Mucosa of descending colon (tissue), 3 donors: ENCODE measurements around the gene BNC2. TPM values are rescaled to one million over a fixed set of nuclear protein-coding genes. Genes with fewer than 3 reads are reported as not detected.

ENCODE experiments used
- ATAC-seq: fragments of 200-7000 bp; cut with Tn5 transposase; one replicate; pipeline ENCODE4 v1.9.1; 2020; ENCODE audit warnings: mild to moderate bottlenecking, moderate library complexity
- DNase-seq, 3 donors: peaks; one replicate each; pipeline ENCODE4 v3.0.0-alpha.2; 2020
- H3K36me3 ChIP-seq: fragments of 200-600 bp; one replicate; pipeline ENCODE4 v1.8.0; 2021; ENCODE audit warnings: low read depth, mild to moderate bottlenecking
- H3K4me1 ChIP-seq: fragments of 200-600 bp; one replicate; pipeline ENCODE4 v1.8.0; 2021; ENCODE audit warnings: low read depth, mild to moderate bottlenecking
- H3K4me3 ChIP-seq: fragments of 200-600 bp; one replicate; pipeline ENCODE4 v1.8.0; 2021; ENCODE audit warnings: mild to moderate bottlenecking
- H3K9me3 ChIP-seq: fragments of 200-600 bp; one replicate; pipeline ENCODE4 v1.8.0; 2021; ENCODE audit warnings: mild to moderate bottlenecking
- CTCF ChIP-seq: fragments of 200-600 bp; IDR thresholded peaks from one replicate; pipeline ENCODE4 v1.8.0; 2022; ENCODE audit warnings: antibody characterized with exemption, mild to moderate bottlenecking
- intact Hi-C, 2 donors: fragments of 100-400 bp; cut with DNase I in 1 of 2; cut with micrococcal nuclease in 1 of 2; formaldehyde crosslinking; loops; one replicate each; pipeline versions ENCODE4 v1.11.0 to v1.11.1; 2022; cut with DNase I, micrococcal nuclease
- total RNA-seq, 3 donors: library from RNA; stranded (reverse); fragmentation: NEBNext Ultra II Directional in 2 of 3; extraction: Animal tissue kit (Norgen Biotek cat#: 25700) in 2 of 3; gene quantifications; one replicate each; pipeline versions ENCODE4 v1.2.1 to v1.2.4, GENCODE V29; 2021 to 2023
- donor health status: DM: no; HTN: no; CAD: no; lungs with moderate emphysema.
- donor health status: DM: no; HTN: no; CAD: no.
- donor health status: DM: no; HTN: yes; CAD: no.

BNC2 gene
- total RNA-seq, 3 donors from 2014 or later: 8.2 to 192 (median 12.0) TPM

DNA sequence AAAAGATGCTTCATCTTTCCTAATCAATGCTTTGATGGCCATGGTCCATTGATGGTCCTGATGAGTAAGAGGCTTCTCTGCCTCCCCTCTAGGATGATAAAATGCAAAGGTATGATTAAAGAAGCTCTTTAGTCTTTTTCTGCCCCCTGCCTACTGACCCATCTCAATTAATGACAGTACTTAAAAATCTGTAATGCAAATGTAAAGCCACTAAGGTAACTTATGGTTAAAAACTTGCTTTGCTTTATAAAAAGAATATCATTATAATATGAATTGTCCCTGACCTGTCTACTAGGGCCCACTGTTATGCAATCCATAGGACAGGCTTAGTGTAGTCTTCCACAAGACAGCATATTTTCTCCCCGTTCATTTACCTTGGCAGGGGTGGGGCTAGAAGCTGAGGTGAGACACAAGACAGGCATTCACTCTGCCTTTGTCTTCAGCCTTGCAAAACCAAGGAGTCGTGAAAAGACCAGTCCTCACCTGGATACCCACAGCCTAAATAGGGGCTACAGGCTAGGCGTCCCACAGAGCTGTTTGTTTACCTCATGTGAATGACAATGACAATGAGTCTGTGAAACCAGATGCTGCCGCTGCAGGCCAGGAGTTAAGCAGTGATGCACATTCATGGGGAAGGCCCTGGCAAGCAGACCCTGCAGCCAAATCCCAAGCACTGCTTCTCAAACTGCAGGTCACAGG lies 60.4 kb downstream of the BNC2 start:
- TF ChIP-seq CTCF: no peak
- intact Hi-C loops: no loop called here
- H3K4me3 ChIP-seq: no peak overlapping the region
- no peaks in the 10 kb centered on the region for H3K36me3 ChIP-seq
- no peaks in the 10 kb centered on the region for H3K4me1 ChIP-seq
- H3K9me3 ChIP-seq: no peaks in the 10 kb centered on the region
- ATAC-seq (no peak), DNase-seq (no peak)

DNA sequence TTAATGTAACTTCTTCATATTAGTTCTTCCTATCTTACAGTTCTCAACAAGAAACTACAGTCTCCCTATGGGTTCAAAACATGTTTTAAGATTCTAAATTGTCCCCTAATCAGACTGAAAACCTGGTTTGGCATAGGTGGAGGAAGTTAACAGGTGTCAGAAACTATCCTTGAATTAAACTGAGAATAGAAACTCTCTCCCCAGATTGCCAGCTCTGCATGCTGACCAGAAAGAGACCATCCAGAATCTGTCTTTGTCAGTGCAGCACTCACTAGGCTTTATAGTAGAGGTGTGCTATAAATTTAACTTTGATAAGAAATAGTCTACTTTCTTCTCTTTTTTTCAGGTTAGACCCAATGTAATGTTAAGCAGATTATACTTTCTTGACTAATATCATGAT lies 63.8 kb downstream of the BNC2 start:
- H3K4me1 ChIP-seq: no peaks in the 10 kb centered on the region
- intact Hi-C loops: no loop called here
- no peaks in the 10 kb centered on the region for H3K36me3 ChIP-seq
- ATAC-seq (no peak), DNase-seq (no peak)
- no peak overlapping the region for H3K4me3 ChIP-seq
- no peak for TF ChIP-seq CTCF
- no peaks in the 10 kb centered on the region for H3K9me3 ChIP-seq

- no peaks in the 10 kb centered on the region for H3K36me3 ChIP-seq
- TF ChIP-seq CTCF: no peak
- intact Hi-C loops: no loop called here
- H3K4me1 ChIP-seq: no peaks in the 10 kb centered on the region
- H3K9me3 ChIP-seq: no peaks in the 10 kb centered on the region
- no peak overlapping the region for H3K4me3 ChIP-seq
- ATAC-seq (no peak), DNase-seq (no peak)
Measured at GRCh38 chr9:16803648-16804047, 66.8 kb downstream of the BNC2 start.

DNA sequence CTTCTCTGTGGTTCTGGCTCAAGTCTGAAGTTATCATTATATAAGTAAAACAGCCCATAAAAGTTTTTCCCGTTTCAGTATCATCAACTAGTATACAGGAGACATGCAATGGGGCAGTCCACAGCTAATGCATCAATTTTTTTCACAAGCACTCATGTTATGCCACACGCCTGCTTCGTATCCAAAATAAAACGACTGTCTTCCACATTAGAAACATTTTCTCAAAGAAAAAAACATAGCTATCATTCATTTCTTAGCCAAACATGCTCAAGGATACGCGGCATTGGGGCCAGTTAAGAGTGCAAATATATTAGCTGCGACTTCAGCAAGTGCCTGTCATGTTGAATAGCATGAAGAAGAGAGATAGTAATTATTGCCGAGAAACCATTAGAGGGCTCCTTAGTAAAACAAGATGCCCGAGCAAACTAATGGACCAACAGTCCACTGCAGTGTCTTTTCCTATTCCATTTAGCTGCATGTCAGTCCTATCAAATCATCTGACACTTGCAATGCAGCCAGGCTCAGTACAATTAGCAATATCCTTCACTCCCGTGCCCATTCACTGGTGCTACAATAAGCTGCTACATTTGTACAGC lies 68.5 kb downstream of the BNC2 start:
- TF ChIP-seq CTCF: no peak
- Histone ChIP-seq H3K36me3 (no peaks in the 10 kb centered on the region), H3K9me3 (no peaks in the 10 kb centered on the region), H3K4me1 (no peaks in the 10 kb centered on the region), H3K4me3 (no peak overlapping the region)
- ATAC-seq: no peak
- intact Hi-C loops: no loop called here
- DNase-seq: no peak

DNA sequence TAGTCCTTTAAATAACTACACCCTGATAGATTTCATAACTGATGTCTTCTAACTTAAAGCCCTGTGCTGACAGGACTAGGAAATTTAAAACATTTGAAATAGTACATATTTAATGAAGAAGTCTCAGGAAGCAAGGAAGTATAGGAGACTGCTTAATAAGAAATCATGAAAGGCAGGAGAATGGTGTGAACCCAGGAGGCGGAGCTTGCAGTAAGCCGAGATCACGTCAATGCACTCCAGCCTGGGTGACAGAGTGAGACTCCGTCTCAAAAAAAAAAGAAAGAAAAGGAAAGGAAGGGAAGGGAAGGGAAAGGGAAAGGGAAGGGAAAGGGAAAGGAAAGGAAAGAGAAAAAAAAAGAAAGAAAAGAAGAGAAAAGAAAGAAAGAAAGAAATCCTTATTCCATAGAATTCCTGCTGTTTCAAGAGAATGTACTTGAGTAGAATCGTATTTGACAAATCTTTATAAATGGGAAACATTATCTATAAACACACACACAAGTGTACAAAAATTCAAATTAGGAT lies 74.1 kb downstream of the BNC2 start:
- Histone ChIP-seq H3K4me1 (no peaks in the 10 kb centered on the region), H3K9me3 (no peaks in the 10 kb centered on the region), H3K36me3 (no peaks in the 10 kb centered on the region), H3K4me3 (no peak overlapping the region)
- TF ChIP-seq CTCF: no peak
- intact Hi-C loops: no loop called here
- DNase-seq: no peak
- no peak for ATAC-seq
